Adrenal gland (tissue), 12 donors: ENCODE results near the gene SAFB2. TPM values are rescaled to one million over a fixed set of nuclear protein-coding genes. Genes with fewer than 3 reads are reported as not detected.

Source experiments
- DNase-seq, 7 donors: peaks; one replicate each; pipeline ENCODE4 v3.0.0-alpha.2; 2019 to 2020
- H3K27ac ChIP-seq, 5 donors: fragments of 200-600 bp; sonication (generic) in 4 of 5; 1 replicate in 3 of 5; 2 replicates in 2 of 5; pipeline versions ENCODE4 v1.5.1 to v1.8.0; 2016 to 2020; ENCODE audit warnings: mild to moderate bottlenecking in 1 of 5
- H3K27me3 ChIP-seq: fragments of 200-600 bp; 2 replicates; pipeline ENCODE4 v1.8.0; 2021
- H3K36me3 ChIP-seq, 2 donors: fragments of 200-600 bp; replicated peaks in 1 of 2; 1 replicate in 1 of 2; 2 replicates in 1 of 2; pipeline versions ENCODE4 v1.5.1 to v1.8.0; 2018 to 2022
- H3K4me1 ChIP-seq, 2 donors: fragments of 200-600 bp; replicated peaks in 1 of 2; 1 replicate in 1 of 2; 2 replicates in 1 of 2; pipeline versions ENCODE4 v1.5.1 to v1.8.0; 2018 to 2021
- H3K4me3 ChIP-seq, 4 donors: fragments of 200-600 bp; sonication (generic) in 3 of 4; one replicate each; pipeline ENCODE4 v1.5.1; 2016 to 2018
- H3K9me3 ChIP-seq, 3 donors: fragments of 200-600 bp; sonication (generic) in 1 of 3; replicated peaks in 1 of 3; 1 replicate in 2 of 3; 2 replicates in 1 of 3; pipeline versions ENCODE4 v1.5.1 to v1.8.0; 2016 to 2021
- CTCF ChIP-seq, 6 experiments: fragments of 450-650 bp in 4 of 6; fragments of 200-600 bp in 2 of 6; sonication (generic) in 1 of 6; IDR thresholded peaks; 1 replicate in 5 of 6; 2 replicates in 1 of 6; pipeline versions ENCODE4 v1.5.1 to v1.8.0; 2016 to 2021; ENCODE audit warnings: antibody characterized with exemption in 6 of 6, mild to moderate bottlenecking in 2 of 6, moderate library complexity in 1 of 6
- POLR2A ChIP-seq, 2 donors: fragments of 450-650 bp; IDR thresholded peaks; one replicate each; pipeline ENCODE4 v1.6.1; 2017; ENCODE audit warnings: antibody characterized with exemption in 2 of 2, mild to moderate bottlenecking in 2 of 2, moderate library complexity in 1 of 2
- WGBS, 4 donors: extraction: QIAGEN DNeasy Blood & Tissue Kit in 2 of 4; methylation state at CpG; one replicate each; pipeline versions ENCODE4 v1.1.5 to v1.1.7; 2013 to 2017; 5-methylcytosine and 5-hydroxymethylcytosine counted together
- intact Hi-C, 2 donors: fragments of 100-400 bp; cut with DNase I; formaldehyde crosslinking; loops; one replicate each; pipeline versions ENCODE4 v1.14.1 to v1.15.0; 2022 to 2023
- polyA plus RNA-seq, 3 donors: library from polyadenylated mRNA; stranded (reverse); fragments of 200-250 nt in 2 of 3; fragments of 350-450 nt in 1 of 3; fragmentation: Illumina TruSeq in 1 of 3; extraction: RNeasy Lipid Tissue Mini Kit (QIAGEN cat#74804) in 1 of 3; gene quantifications; one replicate each; pipeline ENCODE4 v1.2.3, GENCODE V29; 2013 to 2014
- total RNA-seq, 9 donors: library from RNA; depleted of rRNA in 4 of 9; stranded (reverse); fragments of >200 nt in 4 of 9; fragments of 120-200 nt in 1 of 9; fragmentation: NEBNext Ultra II Directional in 1 of 9; extraction: Animal tissue kit (Norgen Biotek cat#: 25700) in 1 of 9; gene quantifications; one replicate each; pipeline versions ENCODE4 v1.1.0 to v1.2.4, GENCODE V29; 2013 to 2023
- donor health status: healthy with polysubstance abuse.
- donor health status: Bipolar disorder and iron deficiency.
- donor health status: DM: yes; HTN: yes; CAD: no.
- donor health status: DM: no; HTN: no; CAD: no.
- donor health status: DM: no; HTN: no; CAD: no.
- donor health status: DM: yes; HTN: yes; CAD: no.

SAFB2 gene
- total and polyA plus RNA-seq, 12 donors: 27.1 to 254 (median 65.2) TPM

GRCh38 chr19:5628461-5628860 lies 5.9 kb upstream of the SAFB2 start:
- peak overlapping the region; percentile 45 to 95 (median 53) for H3K27ac ChIP-seq
- H3K9me3 ChIP-seq: no peaks in the 10 kb centered on the region
- intact Hi-C loops: loop anchor here in 1 of 2 donors (5.0 kb wide), 1 partner anchor 49 kb away; no protein-coding TSS in a partner anchor
- DNase-seq: peak in 3 of 7 donors; percentile 26 to 49 (median 46)
- WGBS, 4 donors: 46 to 63% (median 54%) methylated on average over 1 of the region's 1 CpG
- no peak overlapping the region for H3K4me3 ChIP-seq
- TF ChIP-seq CTCF (IDR thresholded peaks at IDR 0.05): no peak
- peaks cover 51 to 89% of the 10 kb centered on the region in 2 donors for H3K4me1 ChIP-seq
- H3K27me3 ChIP-seq: no peaks in the 10 kb centered on the region
- peaks cover 0 to 40% of the 10 kb centered on the region in 2 donors for H3K36me3 ChIP-seq

GRCh38 chr19:5627395-5627904 lies 4.9 kb upstream of the SAFB2 start:
- H3K27ac ChIP-seq: peak overlapping the region in 4 of 5 donors; percentile 45 to 95 (median 58)
- H3K9me3 ChIP-seq: no peaks in the 10 kb centered on the region
- no peaks in the 10 kb centered on the region for H3K27me3 ChIP-seq
- peaks cover 43 to 80% of the 10 kb centered on the region in 2 donors for H3K4me1 ChIP-seq
- intact Hi-C loops: loop anchor here in 1 of 2 donors (5.0 kb wide), 1 partner anchor 50 kb away; no protein-coding TSS in a partner anchor
- no peak overlapping the region for H3K4me3 ChIP-seq
- peak; percentile 46 to 83 (median 71) for DNase-seq
- WGBS, 4 donors: 42 to 54% (median 44%) methylated on average over 6 of the region's 6 CpGs
- peaks cover 0 to 40% of the 10 kb centered on the region in 2 donors for H3K36me3 ChIP-seq
- no peak for TF ChIP-seq POLR2A (IDR thresholded peaks at IDR 0.05)
- no peak for TF ChIP-seq CTCF (IDR thresholded peaks at IDR 0.05)

GRCh38 chr19:5625641-5626040 lies 3.1 kb upstream of the SAFB2 start:
- H3K4me3 ChIP-seq: peak overlapping the region in 1 of 4 donors; percentile 87
- H3K9me3 ChIP-seq: no peaks in the 10 kb centered on the region
- intact Hi-C loops: loop anchor here in 1 of 2 donors (5.0 kb wide), 1 partner anchor 52 kb away; no protein-coding TSS in a partner anchor
- no peaks in the 10 kb centered on the region for H3K27me3 ChIP-seq
- H3K27ac ChIP-seq: peak overlapping the region in 2 of 5 donors; percentile 49 to 95
- peaks cover 32 to 68% of the 10 kb centered on the region in 2 donors for H3K4me1 ChIP-seq
- peak in 1 of 7 donors; percentile 53 for DNase-seq
- H3K36me3 ChIP-seq: peaks cover 0 to 44% of the 10 kb centered on the region in 2 donors
- TF ChIP-seq CTCF (IDR thresholded peaks at IDR 0.05): no peak
- TF ChIP-seq POLR2A (IDR thresholded peaks at IDR 0.05): no peak
- 66 to 73% (median 67%) methylated on average over 12 of the region's 12 CpGs for WGBS, 4 donors

GRCh38 chr19:5624741-5625278 lies 2.2 kb upstream of the SAFB2 start:
- intact Hi-C loops: loop anchor here in 1 of 2 donors (5.0 kb wide), 1 partner anchor 52 kb away; no protein-coding TSS in a partner anchor
- peak overlapping the region in 3 of 5 donors; percentile 49 to 95 (median 86) for H3K27ac ChIP-seq
- no peaks in the 10 kb centered on the region for H3K9me3 ChIP-seq
- DNase-seq: peak in 1 of 7 donors; percentile 56
- 16 to 20% (median 18%) methylated on average over 8 of the region's 8 CpGs for WGBS, 4 donors
- H3K27me3 ChIP-seq: no peaks in the 10 kb centered on the region
- peaks cover 0 to 53% of the 10 kb centered on the region in 2 donors for H3K36me3 ChIP-seq
- no peak for TF ChIP-seq CTCF (IDR thresholded peaks at IDR 0.05)
- peaks cover 35 to 69% of the 10 kb centered on the region in 2 donors for H3K4me1 ChIP-seq
- H3K4me3 ChIP-seq: peak overlapping the region in 2 of 4 donors; percentile 75 to 87
